ENCODE measurements around the gene PHF12.
A peak's percentile ranks its signal among the peaks of the same experiment; 100 is the strongest.

PHF12 gene

GRCh38 chr17:28857905-28858800 is 93.2 kb downstream of the PHF12 start:
- no peaks in the 10 kb centered on the region for H3K9me2 ChIP-seq (ENCODE audit: low read depth, low read length)
- H3K27ac ChIP-seq (ENCODE audit: low read depth, low read length, poor library complexity, severe bottlenecking): no peak overlapping the region
- TF ChIP-seq EZH2 (IDR thresholded peaks at IDR 0.05; ENCODE audit: borderline replicate concordance, low read length): no peak
- TF ChIP-seq, protein P1, sequence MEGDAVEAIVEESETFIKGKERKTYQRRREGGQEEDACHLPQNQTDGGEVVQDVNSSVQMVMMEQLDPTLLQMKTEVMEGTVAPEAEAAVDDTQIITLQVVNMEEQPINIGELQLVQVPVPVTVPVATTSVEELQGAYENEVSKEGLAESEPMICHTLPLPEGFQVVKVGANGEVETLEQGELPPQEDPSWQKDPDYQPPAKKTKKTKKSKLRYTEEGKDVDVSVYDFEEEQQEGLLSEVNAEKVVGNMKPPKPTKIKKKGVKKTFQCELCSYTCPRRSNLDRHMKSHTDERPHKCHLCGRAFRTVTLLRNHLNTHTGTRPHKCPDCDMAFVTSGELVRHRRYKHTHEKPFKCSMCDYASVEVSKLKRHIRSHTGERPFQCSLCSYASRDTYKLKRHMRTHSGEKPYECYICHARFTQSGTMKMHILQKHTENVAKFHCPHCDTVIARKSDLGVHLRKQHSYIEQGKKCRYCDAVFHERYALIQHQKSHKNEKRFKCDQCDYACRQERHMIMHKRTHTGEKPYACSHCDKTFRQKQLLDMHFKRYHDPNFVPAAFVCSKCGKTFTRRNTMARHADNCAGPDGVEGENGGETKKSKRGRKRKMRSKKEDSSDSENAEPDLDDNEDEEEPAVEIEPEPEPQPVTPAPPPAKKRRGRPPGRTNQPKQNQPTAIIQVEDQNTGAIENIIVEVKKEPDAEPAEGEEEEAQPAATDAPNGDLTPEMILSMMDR (IDR thresholded peaks at IDR 0.05; ENCODE audit: low read length): no peak
- no peaks in the 10 kb centered on the region for H3K9me3 ChIP-seq (ENCODE audit: low read length)
- H3K27me3 ChIP-seq (ENCODE audit: insufficient read depth, low read length): no peaks in the 10 kb centered on the region
- no peak overlapping the region for H3K9ac ChIP-seq (ENCODE audit: low read length)
- H3K4me3 ChIP-seq (ENCODE audit: low read depth, low read length, poor library complexity, severe bottlenecking): no peak overlapping the region
- H4K20me1 ChIP-seq (ENCODE audit: insufficient read depth, low read length): no peaks in the 10 kb centered on the region
- no peaks in the 10 kb centered on the region; the same call in 1 of the 2 replicates for H3K79me2 ChIP-seq (ENCODE audit: insufficient read depth, low read length)
- H3K4me2 ChIP-seq (ENCODE audit: low read length): no peak overlapping the region
- H3K36me3 ChIP-seq (ENCODE audit: insufficient read depth, low read length): peaks cover 29% of the 10 kb centered on the region
- H3K4me1 ChIP-seq (ENCODE audit: insufficient read depth, low read length, severe bottlenecking): peaks cover 14% of the 10 kb centered on the region
- H3F3A ChIP-seq (ENCODE audit: insufficient read depth, low read length): no peaks in the 10 kb centered on the region
- no peak overlapping the region for H2AFZ ChIP-seq (ENCODE audit: low read length)

DNA sequence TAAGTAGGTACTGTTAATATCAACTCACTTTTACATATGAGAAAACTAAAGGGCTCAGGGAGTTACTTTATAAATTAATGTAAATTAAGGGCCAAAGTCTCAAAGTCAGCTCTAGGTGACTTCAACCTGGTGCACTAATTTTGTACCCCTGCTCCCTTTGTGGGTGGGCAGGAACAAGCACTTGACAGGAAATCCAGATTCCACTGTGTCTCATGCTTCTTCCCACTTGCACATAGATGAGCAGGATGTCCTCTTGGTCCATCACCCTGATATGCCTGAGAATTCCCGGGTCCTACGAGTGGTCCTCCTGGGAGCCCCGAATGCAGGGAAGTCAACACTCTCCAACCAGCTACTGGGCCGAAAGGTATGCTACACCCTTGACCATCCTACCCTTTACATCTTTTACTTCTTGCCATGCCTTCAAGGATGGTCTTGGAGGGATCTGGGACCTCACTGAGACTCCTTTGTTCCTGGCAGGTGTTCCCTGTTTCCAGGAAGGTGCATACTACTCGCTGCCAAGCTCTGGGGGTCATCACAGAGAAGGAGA is 95.2 kb downstream of the PHF12 start:
- H3K4me3 ChIP-seq (ENCODE audit: low read depth, low read length, poor library complexity, severe bottlenecking): peak overlapping the region; percentile 92

DNA sequence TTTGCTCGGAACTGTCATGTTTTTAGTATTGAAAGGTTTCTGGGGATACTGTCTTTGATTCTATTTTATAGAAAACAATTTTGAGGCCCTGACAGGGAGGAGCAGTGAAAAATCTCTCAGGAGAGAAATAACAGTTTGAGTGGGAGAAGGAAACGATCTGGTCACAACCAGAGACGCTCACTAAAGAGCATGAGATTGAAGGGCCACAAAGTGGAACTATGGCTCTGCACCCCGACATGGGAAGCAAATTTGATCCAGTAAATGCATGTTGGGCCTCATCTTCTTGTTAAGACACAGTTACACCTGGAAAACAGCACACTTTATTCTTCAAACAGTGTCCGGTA is 96.0 kb downstream of the PHF12 start:
- H3K9me3 ChIP-seq (ENCODE audit: low read length): no peaks in the 10 kb centered on the region
- H3K4me2 ChIP-seq (ENCODE audit: low read length): peak overlapping the region; percentile 95
- H3K27ac ChIP-seq (ENCODE audit: low read depth, low read length, poor library complexity, severe bottlenecking): peak overlapping the region; percentile 43
- no peaks in the 10 kb centered on the region for H3K27me3 ChIP-seq (ENCODE audit: insufficient read depth, low read length)
- H2AFZ ChIP-seq (ENCODE audit: low read length): no peak overlapping the region
- peak overlapping the region; percentile 90 for H3K9ac ChIP-seq (ENCODE audit: low read length)
- H4K20me1 ChIP-seq (ENCODE audit: insufficient read depth, low read length): no peaks in the 10 kb centered on the region
- no peaks in the 10 kb centered on the region; the same call in 1 of the 2 replicates for H3K79me2 ChIP-seq (ENCODE audit: insufficient read depth, low read length)
- H3K36me3 ChIP-seq (ENCODE audit: insufficient read depth, low read length): peaks cover 25% of the 10 kb centered on the region
- no peak for TF ChIP-seq EZH2 (IDR thresholded peaks at IDR 0.05; ENCODE audit: borderline replicate concordance, low read length)
- TF ChIP-seq, protein P1 (IDR thresholded peaks at IDR 0.05; ENCODE audit: low read length): no peak
- H3K4me1 ChIP-seq (ENCODE audit: insufficient read depth, low read length, severe bottlenecking): peaks cover 15% of the 10 kb centered on the region
- no peaks in the 10 kb centered on the region for H3F3A ChIP-seq (ENCODE audit: insufficient read depth, low read length)
- H3K4me3 ChIP-seq (ENCODE audit: low read depth, low read length, poor library complexity, severe bottlenecking): peak overlapping the region; percentile 92
- H3K9me2 ChIP-seq (ENCODE audit: low read depth, low read length): no peaks in the 10 kb centered on the region

More for the DNA sequence above, 95.2 kb downstream of the PHF12 start:
- Histone ChIP-seq H3K27me3 (ENCODE audit: insufficient read depth, low read length) (no peaks in the 10 kb centered on the region), H3K9me3 (ENCODE audit: low read length) (no peaks in the 10 kb centered on the region), H4K20me1 (ENCODE audit: insufficient read depth, low read length) (no peaks in the 10 kb centered on the region), H3K27ac (ENCODE audit: low read depth, low read length, poor library complexity, severe bottlenecking) (no peak overlapping the region), H3K4me1 (ENCODE audit: insufficient read depth, low read length, severe bottlenecking) (peaks cover 14% of the 10 kb centered on the region), H2AFZ (ENCODE audit: low read length) (no peak overlapping the region), H3K9ac (ENCODE audit: low read length) (no peak overlapping the region), H3K79me2 (ENCODE audit: insufficient read depth, low read length) (no peaks in the 10 kb centered on the region; the same call in 1 of the 2 replicates), H3K36me3 (ENCODE audit: insufficient read depth, low read length) (peaks cover 29% of the 10 kb centered on the region), H3K9me2 (ENCODE audit: low read depth, low read length) (no peaks in the 10 kb centered on the region), H3K4me2 (ENCODE audit: low read length) (peak overlapping the region; percentile 95), H3F3A (ENCODE audit: insufficient read depth, low read length) (no peaks in the 10 kb centered on the region)
- TF ChIP-seq, protein P1 (IDR thresholded peaks at IDR 0.05; ENCODE audit: low read length): no peak
